Activated naive CD8-positive, alpha-beta T cell treated with anti-CD3 and anti-CD28 coated beads, Interleukin-2, amount 10 ng/mL, durations not matched to agents 7 days and 5 days (primary cell): Measurements from ENCODE around the gene P2RX2. TPM values are rescaled to one million over a fixed set of nuclear protein-coding genes. Genes with fewer than 3 reads are reported as not detected.
A peak's percentile ranks its signal among the peaks of the same experiment; 100 is the strongest.

Source experiments
- ATAC-seq: fragments of 150-1000 bp; cut with Tn5 transposase; one replicate; pipeline ENCODE4 v1.10.0; 2021; ENCODE audit warnings: low read depth, moderate library complexity
- POLR2A ChIA-PET: fragments of 350-600 bp; sonication (Branson Sonifier 250); formaldehyde crosslinking; loops from one replicate; lab custom pipeline; 2021; ENCODE audit warnings: antibody characterized with exemption; lab: Charles Lee
- DNase-seq: peaks from one replicate; pipeline ENCODE4 v3.0.0; 2021
- H3K27ac Mint-ChIP-seq: one replicate; pipeline ENCODE4 v1.8.0; 2022; ENCODE audit warnings: mild to moderate bottlenecking, mixed read lengths
- H3K27me3 Mint-ChIP-seq: one replicate; pipeline ENCODE4 v1.8.0; 2022; ENCODE audit warnings: mild to moderate bottlenecking, moderate library complexity, mixed read lengths
- H3K36me3 Mint-ChIP-seq: one replicate; pipeline ENCODE4 v1.8.0; 2021; ENCODE audit warnings: mild to moderate bottlenecking, mixed read lengths
- H3K4me1 Mint-ChIP-seq: one replicate; pipeline ENCODE4 v1.8.0; 2021; ENCODE audit warnings: mixed read lengths
- H3K4me3 Mint-ChIP-seq: one replicate; pipeline ENCODE4 v1.8.0; 2022; ENCODE audit warnings: mild to moderate bottlenecking, moderate library complexity, mixed read lengths
- H3K9me3 Mint-ChIP-seq: one replicate; pipeline ENCODE4 v1.8.0; 2021; ENCODE audit warnings: mixed read lengths
- total RNA-seq, 2 experiments: library from RNA; stranded (reverse); gene quantifications; one replicate each; pipeline ENCODE4 v1.2.3, GENCODE V29; 2021

The P2RX2 gene
- total RNA-seq, 2 experiments from 2014 or later: not detected

DNA sequence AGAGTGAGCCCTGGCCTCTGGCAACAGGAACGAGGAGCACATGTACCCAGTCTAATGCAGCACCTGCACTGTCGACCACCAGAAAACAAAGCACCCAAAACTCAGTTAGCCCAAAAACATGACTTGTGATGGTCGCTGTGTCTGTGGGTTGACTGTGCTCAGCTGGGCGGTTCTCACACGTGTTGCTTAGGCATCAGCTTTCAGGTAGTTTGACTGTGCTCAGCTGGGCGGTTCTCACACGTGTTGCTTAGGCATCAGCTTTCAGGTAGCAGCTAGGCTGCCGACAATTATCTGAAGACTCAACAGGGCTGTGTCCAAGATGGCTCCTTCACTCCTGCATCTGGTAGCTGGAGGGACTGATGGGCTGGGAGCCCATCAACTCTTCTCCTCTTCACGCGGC is 7.0 kb upstream of the P2RX2 start:
- ATAC-seq: no peak
- POLR2A ChIA-PET: interaction anchor here (1.0 kb wide), 1 partner anchor 10 kb away, joined by 3 read pairs; no protein-coding TSS in a partner anchor
- no peaks in the 10 kb centered on the region for H3K9me3 Mint-ChIP-seq
- H3K27me3 Mint-ChIP-seq: peaks cover 61% of the 10 kb centered on the region
- no peak overlapping the region for H3K4me3 Mint-ChIP-seq
- H3K4me1 Mint-ChIP-seq: peaks cover 7% of the 10 kb centered on the region
- H3K36me3 Mint-ChIP-seq: peaks cover under 1% of the 10 kb centered on the region
- no peak for DNase-seq
- no peak overlapping the region for H3K27ac Mint-ChIP-seq

GRCh38 chr12:132614029-132614428 is 4.5 kb upstream of the P2RX2 start:
- DNase-seq: no peak
- Mint-ChIP-seq H3K4me1 (peaks cover 4% of the 10 kb centered on the region), H3K27me3 (peaks cover 59% of the 10 kb centered on the region), H3K4me3 (no peak overlapping the region), H3K27ac (no peak overlapping the region), H3K36me3 (peaks cover 6% of the 10 kb centered on the region), H3K9me3 (peaks cover 3% of the 10 kb centered on the region)
- POLR2A ChIA-PET: no interaction called here
- no peak for ATAC-seq

DNA sequence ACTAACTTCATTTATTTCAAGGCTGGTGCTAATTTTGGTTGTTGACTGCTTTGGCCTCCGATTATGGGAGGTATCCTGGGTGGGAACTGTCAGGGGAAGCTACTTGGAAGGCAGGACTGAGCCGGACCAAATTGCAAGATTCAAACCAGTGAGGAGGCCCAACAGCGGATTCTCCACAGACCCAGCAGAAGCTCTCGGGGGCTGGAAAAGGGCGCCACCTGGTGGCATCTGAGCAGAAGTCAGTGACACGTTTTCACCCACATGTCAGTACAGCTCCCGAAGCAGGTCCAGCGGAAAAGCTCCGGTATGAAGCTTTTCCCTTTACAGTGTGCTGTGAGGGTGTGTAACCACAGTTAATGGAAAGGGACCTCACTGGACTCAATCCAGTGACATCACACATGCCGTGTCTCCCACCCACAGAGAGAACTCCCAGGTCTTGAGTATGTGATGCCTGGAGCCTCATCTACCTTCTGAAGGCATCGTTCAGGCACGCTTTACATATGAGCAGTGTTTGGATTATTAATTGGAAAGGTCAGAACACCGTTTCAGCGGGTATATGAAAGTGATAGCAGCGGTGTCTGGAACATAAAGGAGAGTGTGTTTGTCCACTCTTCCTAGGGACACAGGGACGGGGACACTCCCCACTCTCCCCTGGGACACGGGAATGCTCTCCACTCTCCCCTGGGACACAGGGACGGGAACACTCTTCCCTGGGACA is 3.6 kb upstream of the P2RX2 start:
- Mint-ChIP-seq H3K36me3 (peaks cover 6% of the 10 kb centered on the region), H3K9me3 (peaks cover 3% of the 10 kb centered on the region), H3K27me3 (peaks cover 51% of the 10 kb centered on the region), H3K27ac (no peak overlapping the region), H3K4me1 (peaks cover 4% of the 10 kb centered on the region), H3K4me3 (no peak overlapping the region)
- POLR2A ChIA-PET: interaction anchor here (0.9 to 1.1 kb wide), 2 partner anchors 14 to 461 kb away, joined by 3 read pairs; no protein-coding TSS in a partner anchor
- DNase-seq: peak; percentile 85
- peak; percentile 83 for ATAC-seq

GRCh38 chr12:132615579-132616038 is 3.0 kb upstream of the P2RX2 start:
- Mint-ChIP-seq H3K27ac (no peak overlapping the region), H3K4me1 (peaks cover 4% of the 10 kb centered on the region), H3K36me3 (peaks cover 6% of the 10 kb centered on the region), H3K27me3 (peaks cover 45% of the 10 kb centered on the region), H3K9me3 (peaks cover 3% of the 10 kb centered on the region), H3K4me3 (no peak overlapping the region)
- POLR2A ChIA-PET: interaction anchor here (0.5 kb wide), 1 partner anchor 96 kb away, joined by 3 read pairs; no protein-coding TSS in a partner anchor
- DNase-seq: no peak
- ATAC-seq: no peak

- Mint-ChIP-seq H3K27me3 (peaks cover 41% of the 10 kb centered on the region), H3K4me1 (peaks cover 4% of the 10 kb centered on the region), H3K36me3 (peaks cover 6% of the 10 kb centered on the region), H3K9me3 (peaks cover 3% of the 10 kb centered on the region), H3K4me3 (no peak overlapping the region), H3K27ac (no peak overlapping the region)
- no peak for ATAC-seq
- POLR2A ChIA-PET: interaction anchor here (0.7 kb wide), 1 partner anchor 440 kb away, joined by 3 read pairs; no protein-coding TSS in a partner anchor
- no peak for DNase-seq
These were observed 1.4 kb upstream of the P2RX2 start for GRCh38 chr12:132617135-132617701.

- no peak for DNase-seq
- Mint-ChIP-seq H3K27ac (no peak overlapping the region), H3K4me3 (no peak overlapping the region), H3K9me3 (peaks cover 3% of the 10 kb centered on the region), H3K4me1 (peaks cover 6% of the 10 kb centered on the region), H3K36me3 (peaks cover 7% of the 10 kb centered on the region), H3K27me3 (peaks cover 36% of the 10 kb centered on the region)
- POLR2A ChIA-PET: no interaction called here
- ATAC-seq: no peak
These were observed 524 bp upstream of the P2RX2 start for GRCh38 chr12:132617822-132618682.

- Mint-ChIP-seq H3K9me3 (peaks cover 3% of the 10 kb centered on the region), H3K36me3 (peaks cover 8% of the 10 kb centered on the region), H3K27me3 (peaks cover 31% of the 10 kb centered on the region), H3K4me1 (peaks cover 6% of the 10 kb centered on the region), H3K4me3 (no peak overlapping the region), H3K27ac (no peak overlapping the region)
- POLR2A ChIA-PET: no interaction called here
- no peak for DNase-seq
- ATAC-seq: no peak
These were observed 452 bp downstream of the P2RX2 start for GRCh38 chr12:132619071-132619385.

- DNase-seq (no peak), ATAC-seq (no peak)
- no peak overlapping the region for H3K4me3 Mint-ChIP-seq
- peaks cover 31% of the 10 kb centered on the region for H3K27me3 Mint-ChIP-seq
- H3K4me1 Mint-ChIP-seq: peaks cover 6% of the 10 kb centered on the region
- H3K9me3 Mint-ChIP-seq: peaks cover 3% of the 10 kb centered on the region
- peaks cover 8% of the 10 kb centered on the region for H3K36me3 Mint-ChIP-seq
- POLR2A ChIA-PET: no interaction called here
- H3K27ac Mint-ChIP-seq: no peak overlapping the region
These were observed 973 bp downstream of the P2RX2 start for GRCh38 chr12:132619386-132620112.

DNA sequence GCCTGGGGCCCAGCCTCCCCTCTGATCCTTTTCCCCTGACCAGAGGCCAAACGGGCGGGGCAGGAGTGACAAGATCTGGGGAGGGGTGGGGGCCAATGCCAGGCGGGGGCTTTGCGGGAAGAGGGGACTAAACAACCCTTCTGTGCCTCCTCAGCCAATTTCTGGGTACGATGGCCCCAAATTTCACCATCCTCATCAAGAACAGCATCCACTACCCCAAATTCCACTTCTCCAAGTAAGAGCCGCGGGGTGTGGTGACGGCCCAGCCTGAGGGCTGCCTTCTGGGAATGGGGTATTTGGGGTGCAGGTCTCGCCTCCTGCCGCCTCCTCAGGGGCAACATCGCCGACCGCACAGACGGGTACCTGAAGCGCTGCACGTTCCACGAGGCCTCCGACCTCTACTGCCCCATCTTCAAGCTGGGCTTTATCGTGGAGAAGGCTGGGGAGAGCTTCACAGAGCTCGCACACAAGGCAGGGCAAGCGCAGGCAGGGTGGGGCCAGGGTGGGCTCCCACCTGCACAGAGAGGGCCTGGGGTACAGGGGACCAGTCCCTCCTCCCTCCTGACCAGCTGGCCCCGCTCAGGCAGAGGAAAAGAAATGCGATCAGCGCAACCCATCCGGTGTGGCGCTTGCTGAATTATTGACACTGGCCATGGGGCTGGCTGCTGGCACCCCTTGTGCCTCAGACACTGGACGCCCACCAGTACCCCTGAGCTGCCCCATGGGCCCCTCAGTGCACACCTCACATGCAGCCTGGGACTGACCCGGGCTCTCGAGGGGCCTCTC is 1.7 kb downstream of the P2RX2 start:
- Mint-ChIP-seq H3K4me3 (no peak overlapping the region), H3K36me3 (peaks cover 11% of the 10 kb centered on the region), H3K27ac (no peak overlapping the region), H3K27me3 (peaks cover 26% of the 10 kb centered on the region), H3K9me3 (peaks cover 3% of the 10 kb centered on the region), H3K4me1 (peaks cover 4% of the 10 kb centered on the region)
- POLR2A ChIA-PET: interaction anchor here (1.1 kb wide), 1 partner anchor 179 kb away, joined by 3 read pairs; no protein-coding TSS in a partner anchor
- DNase-seq (no peak), ATAC-seq (peak; percentile 17)

DNA sequence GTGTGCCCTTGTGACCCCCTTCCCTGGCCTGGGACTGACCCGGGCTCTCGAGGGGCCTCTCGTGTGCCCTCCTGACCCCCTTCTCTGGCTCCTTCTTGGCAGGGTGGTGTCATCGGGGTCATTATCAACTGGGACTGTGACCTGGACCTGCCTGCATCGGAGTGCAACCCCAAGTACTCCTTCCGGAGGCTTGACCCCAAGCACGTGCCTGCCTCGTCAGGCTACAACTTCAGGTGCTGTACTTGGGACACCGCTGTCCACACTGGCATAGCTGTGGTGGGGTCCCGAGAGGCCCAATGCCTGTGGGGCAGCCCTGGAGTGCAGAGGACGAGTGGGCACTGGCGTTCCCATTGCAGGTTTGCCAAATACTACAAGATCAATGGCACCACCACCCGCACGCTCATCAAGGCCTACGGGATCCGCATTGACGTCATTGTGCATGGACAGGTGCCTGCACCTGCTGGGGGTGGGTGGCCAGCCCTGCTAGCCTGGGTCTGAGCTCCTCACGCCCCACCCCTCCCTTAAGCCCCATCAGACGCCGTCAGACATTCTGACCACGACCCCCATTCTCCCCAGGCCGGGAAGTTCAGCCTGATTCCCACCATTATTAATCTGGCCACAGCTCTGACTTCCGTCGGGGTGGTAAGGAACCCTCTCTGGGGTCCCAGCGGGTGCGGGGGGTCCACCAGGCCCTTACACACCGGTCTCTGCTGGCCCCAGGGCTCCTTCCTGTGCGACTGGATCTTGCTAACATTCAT is 2.5 kb downstream of the P2RX2 start:
- peaks cover 22% of the 10 kb centered on the region for H3K27me3 Mint-ChIP-seq
- no peak overlapping the region for H3K27ac Mint-ChIP-seq
- DNase-seq (no peak), ATAC-seq (no peak)
- no peak overlapping the region for H3K4me3 Mint-ChIP-seq
- H3K9me3 Mint-ChIP-seq: peaks cover 3% of the 10 kb centered on the region
- POLR2A ChIA-PET: interaction anchor here (1.1 kb wide), 1 partner anchor 180 kb away, joined by 3 read pairs; no protein-coding TSS in a partner anchor
- peaks cover 4% of the 10 kb centered on the region for H3K4me1 Mint-ChIP-seq
- H3K36me3 Mint-ChIP-seq: peaks cover 11% of the 10 kb centered on the region

DNA sequence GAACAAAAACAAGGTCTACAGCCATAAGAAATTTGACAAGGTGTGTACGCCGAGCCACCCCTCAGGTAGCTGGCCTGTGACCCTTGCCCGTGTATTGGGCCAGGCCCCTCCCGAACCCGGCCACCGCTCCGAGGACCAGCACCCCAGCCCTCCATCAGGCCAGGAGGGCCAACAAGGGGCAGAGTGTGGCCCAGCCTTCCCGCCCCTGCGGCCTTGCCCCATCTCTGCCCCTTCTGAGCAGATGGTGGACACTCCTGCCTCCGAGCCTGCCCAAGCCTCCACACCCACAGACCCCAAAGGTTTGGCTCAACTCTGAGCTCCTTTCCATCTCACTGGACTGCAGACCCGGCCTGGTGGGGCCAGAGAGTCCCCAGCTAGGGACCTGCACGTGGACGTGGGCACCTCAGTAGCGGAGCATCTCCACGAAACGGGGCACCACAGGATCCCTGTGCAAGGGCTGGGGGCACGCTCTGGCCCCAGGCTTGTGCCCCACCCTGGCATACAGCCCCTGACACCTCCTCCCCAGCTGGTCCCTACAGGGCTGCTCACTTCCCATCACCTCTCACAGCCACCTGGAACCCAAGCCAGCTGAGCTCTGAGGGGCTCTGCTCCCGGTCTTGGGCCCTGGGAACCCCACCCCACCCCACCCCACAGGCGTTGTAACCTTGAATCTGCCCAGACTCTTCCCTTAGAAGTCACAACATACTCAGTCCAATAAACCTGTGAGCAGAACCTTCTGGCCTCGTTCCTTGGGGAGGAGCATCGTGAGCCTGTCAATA is 3.3 kb downstream of the P2RX2 start:
- ATAC-seq (no peak), DNase-seq (no peak)
- peaks cover 15% of the 10 kb centered on the region for H3K27me3 Mint-ChIP-seq
- H3K36me3 Mint-ChIP-seq: peaks cover 8% of the 10 kb centered on the region
- H3K27ac Mint-ChIP-seq: peak overlapping the region; percentile 49
- no peak overlapping the region for H3K4me3 Mint-ChIP-seq
- H3K4me1 Mint-ChIP-seq: peaks cover 4% of the 10 kb centered on the region
- H3K9me3 Mint-ChIP-seq: peaks cover 3% of the 10 kb centered on the region
- POLR2A ChIA-PET: interaction anchor here (1.1 kb wide), 1 partner anchor 180 kb away, joined by 3 read pairs; no protein-coding TSS in a partner anchor
